Measurements from ENCODE around the gene XAGE1B.
"Not testable (repeated sequence)": the region's sequence is repeated elsewhere in the genome, so short reads cannot be mapped to it uniquely, and the experiment has no call there.

Gene XAGE1B, protein sequence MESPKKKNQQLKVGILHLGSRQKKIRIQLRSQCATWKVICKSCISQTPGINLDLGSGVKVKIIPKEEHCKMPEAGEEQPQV

DNA sequence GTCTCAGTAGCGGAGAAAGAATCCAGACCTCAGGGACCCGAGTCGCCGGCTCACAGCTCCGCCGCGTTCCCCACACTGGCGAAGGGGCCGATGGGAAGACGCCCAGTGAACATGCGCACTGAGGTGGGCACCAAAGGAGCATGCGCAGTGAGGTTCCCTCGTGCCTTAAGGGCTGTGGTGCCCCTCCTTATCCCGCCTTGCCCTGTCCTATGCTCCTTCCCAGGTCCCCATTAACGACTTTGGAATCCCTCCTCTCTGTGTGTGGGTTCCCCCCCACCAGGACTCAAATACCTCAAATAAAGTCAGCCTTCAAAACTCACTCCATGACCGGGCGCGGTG lies at the start of gene XAGE1B:
XAGE1B (minus strand) TSS at position 77 of the 339 bp plus-strand sequence. CDS start 1,536 bp downstream, outside the sequence.
- in situ Hi-C loops (cut with HindIII; ENCODE audit: low pct_unique_long_range_greater_than_20kb, low sequenced_read_pairs); DNase-seq (ENCODE audit: low read depth in 1 of 2, low spot score in 1 of 2): not testable (repeated sequence)

DNA sequence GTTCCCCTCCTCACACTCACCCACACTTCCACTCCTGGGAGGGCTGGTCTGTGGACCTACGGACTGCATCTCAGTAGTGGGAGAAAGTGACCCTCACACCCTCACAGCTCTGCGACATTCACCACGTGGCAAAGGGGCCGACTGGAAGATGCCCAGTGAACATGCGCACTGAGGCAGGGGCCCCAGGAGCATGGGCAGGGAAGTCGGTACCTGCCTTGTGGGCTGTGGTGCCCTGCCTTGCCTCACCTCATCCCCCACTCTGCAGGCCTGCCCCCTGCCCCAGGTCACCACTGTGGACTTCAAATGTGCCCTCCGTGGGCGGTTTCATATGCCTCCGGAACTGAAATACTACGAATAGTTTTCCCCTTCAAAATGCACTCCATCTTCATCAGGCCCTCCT lies 46.2 kb upstream of the XAGE1B start:
- in situ Hi-C loops (cut with HindIII; ENCODE audit: low pct_unique_long_range_greater_than_20kb, low sequenced_read_pairs), result no loop called here
- TF ChIP-seq JUND (IDR thresholded peaks at IDR 0.05; ENCODE audit: low read depth), result no peak
- DNase-seq (ENCODE audit: low read depth in 1 of 2, low spot score in 1 of 2), result no peak

DNA sequence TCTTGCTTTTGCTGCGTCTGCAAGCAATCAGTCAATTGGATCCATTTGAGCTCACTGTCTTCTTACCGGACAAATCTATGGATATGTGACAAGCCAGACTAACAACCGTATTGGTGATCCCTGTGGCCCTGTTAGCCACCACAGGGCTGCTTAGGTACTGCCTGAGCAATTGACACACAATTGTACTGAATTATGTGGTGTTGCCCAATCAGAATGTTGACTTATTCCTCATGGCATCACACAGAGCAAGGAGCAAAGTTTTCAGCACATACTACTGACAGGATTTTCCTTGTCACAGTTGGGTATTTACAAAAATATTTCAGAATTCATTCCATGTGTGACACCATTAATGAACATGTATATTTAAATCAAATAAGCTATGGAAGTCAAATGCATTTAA lies 41.3 kb upstream of the XAGE1B start:
- TF ChIP-seq JUND (IDR thresholded peaks at IDR 0.05; ENCODE audit: low read depth), result no peak
- no peak for DNase-seq (ENCODE audit: low read depth in 1 of 2, low spot score in 1 of 2)
- in situ Hi-C loops (cut with HindIII; ENCODE audit: low pct_unique_long_range_greater_than_20kb, low sequenced_read_pairs), result no loop called here

DNA sequence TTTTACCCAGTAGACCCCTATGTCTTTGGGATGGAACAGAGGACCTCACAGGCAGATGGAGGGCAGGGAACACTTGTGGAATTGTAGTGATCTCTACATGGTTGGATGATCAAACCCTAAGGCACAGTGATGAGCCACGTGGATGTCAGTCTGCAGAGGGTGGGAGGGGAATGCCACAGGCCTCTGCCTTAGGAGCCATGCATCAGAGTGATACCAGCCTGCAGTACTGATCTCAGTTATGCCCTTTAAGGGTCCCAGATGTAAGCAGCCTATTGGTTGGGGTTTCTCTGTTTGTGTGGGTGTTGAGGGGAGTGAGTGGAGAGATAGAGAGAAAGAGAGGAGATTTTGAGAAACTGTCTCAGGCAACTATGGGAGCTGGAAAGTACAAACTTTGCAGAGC lies 39.9 kb upstream of the XAGE1B start:
- in situ Hi-C loops (cut with HindIII; ENCODE audit: low pct_unique_long_range_greater_than_20kb, low sequenced_read_pairs), result no loop called here
- TF ChIP-seq JUND (IDR thresholded peaks at IDR 0.05; ENCODE audit: low read depth), result no peak
- DNase-seq (ENCODE audit: low read depth in 1 of 2, low spot score in 1 of 2), result no peak

DNA sequence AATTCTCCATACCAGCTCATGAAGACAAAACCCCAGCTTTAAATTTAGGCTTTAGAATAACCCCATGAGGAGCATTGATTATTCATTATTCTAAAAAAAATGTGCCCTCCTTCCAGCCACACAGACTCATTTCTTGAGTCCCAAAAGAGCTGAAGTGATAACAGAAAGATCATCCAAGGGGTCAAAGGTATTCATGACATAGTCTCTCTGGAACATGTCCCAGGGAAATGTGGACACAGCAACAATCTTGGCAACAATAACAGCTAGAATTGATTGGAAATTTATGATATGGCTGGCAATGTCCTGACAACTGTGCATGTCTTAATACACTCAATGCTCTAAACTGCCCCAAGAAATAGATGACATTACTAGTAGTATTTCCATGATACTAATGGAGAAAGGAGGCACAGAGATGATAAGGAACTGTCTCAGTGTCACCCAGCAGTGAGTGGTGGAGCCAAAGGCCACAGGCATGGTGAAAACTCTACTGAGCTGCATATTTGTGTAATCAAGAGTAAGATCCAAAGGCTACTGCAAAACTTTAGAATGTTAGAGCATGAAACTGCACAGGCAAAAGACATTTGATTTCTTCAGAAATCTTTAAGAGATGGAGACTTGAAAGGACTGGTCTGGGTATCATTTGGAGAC lies 37.3 kb upstream of the XAGE1B start:
- no peak for TF ChIP-seq JUND (IDR thresholded peaks at IDR 0.05; ENCODE audit: low read depth)
- DNase-seq (ENCODE audit: low read depth in 1 of 2, low spot score in 1 of 2), result no peak
- in situ Hi-C loops (cut with HindIII; ENCODE audit: low pct_unique_long_range_greater_than_20kb, low sequenced_read_pairs), result no loop called here

DNA sequence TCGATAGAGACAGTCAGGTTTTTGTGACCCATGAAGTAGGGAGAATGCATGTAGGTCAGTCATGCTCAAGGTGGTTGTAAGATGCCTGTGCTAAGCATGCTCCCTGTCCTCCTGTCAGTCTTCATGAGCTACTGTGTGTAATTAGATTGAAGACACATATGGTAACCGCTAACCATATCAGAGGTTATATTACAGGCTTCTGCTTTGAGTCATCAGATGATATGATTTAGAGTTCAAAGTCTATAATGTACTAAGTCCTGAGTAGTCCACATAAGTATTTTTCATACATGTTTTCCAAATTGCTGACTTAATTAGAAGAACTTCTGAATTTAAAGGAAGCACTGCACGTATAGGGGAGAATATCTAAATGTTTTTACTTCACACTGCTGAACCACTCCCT lies 31.9 kb upstream of the XAGE1B start:
- DNase-seq (ENCODE audit: low read depth in 1 of 2, low spot score in 1 of 2); in situ Hi-C loops (cut with HindIII; ENCODE audit: low pct_unique_long_range_greater_than_20kb, low sequenced_read_pairs): not testable (repeated sequence)

DNA sequence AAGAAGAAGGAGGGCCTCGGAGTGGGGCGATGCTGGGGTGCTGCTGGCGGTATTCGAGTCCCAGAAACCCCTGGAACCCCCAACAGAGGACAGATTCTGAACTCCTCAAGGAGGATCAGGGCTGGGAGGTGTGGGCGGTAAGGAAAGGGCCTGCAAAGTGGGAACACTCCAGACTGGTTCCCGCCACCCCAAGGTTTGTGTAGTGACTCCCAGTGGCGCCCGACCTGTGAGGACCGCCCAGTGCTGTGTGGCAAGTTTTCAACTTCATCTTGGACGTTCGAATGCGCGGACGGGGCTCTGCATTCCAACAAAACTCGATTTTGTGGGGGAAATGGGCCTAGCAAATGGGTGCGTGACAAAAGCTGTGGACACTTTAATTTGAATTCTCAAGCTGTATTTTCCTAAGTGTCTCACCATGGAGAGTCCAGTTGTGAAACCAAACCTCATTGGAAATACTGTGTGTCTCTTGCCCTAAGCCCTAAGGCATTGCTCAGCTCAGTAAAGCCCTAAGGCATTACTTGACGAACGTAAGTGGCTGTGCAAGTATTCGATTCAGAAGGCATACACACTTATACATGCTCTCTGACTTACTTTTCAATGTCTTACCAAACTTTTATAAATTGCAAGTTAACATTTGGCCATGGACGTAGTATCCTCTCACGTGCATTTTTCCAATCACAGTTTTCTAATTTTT lies 27.4 kb upstream of the XAGE1B start:
- no peak for TF ChIP-seq JUND (IDR thresholded peaks at IDR 0.05; ENCODE audit: low read depth)
- no peak for DNase-seq (ENCODE audit: low read depth in 1 of 2, low spot score in 1 of 2)
- in situ Hi-C loops (cut with HindIII; ENCODE audit: low pct_unique_long_range_greater_than_20kb, low sequenced_read_pairs), result no loop called here

DNA sequence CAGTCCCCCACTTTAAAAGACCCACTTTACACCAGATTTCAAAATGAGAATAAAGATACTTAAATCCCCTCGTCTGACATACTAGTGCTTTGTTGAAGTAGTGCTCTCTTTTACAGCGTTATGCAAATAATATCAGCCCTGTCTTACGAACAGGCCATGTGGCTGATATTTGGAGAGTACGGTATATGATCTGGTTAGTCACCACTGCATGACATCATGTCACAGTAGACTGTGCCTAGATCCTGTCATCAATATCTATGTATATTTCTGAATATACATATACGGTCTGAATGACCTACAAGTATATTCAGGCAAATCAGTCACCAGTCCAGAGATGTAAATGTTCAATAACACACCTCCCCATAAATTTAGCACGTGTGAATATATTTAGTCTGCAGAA lies 25.4 kb upstream of the XAGE1B start:
- no peak for DNase-seq (ENCODE audit: low read depth in 1 of 2, low spot score in 1 of 2)
- in situ Hi-C loops (cut with HindIII; ENCODE audit: low pct_unique_long_range_greater_than_20kb, low sequenced_read_pairs), result no loop called here
- no peak for TF ChIP-seq JUND (IDR thresholded peaks at IDR 0.05; ENCODE audit: low read depth)

DNA sequence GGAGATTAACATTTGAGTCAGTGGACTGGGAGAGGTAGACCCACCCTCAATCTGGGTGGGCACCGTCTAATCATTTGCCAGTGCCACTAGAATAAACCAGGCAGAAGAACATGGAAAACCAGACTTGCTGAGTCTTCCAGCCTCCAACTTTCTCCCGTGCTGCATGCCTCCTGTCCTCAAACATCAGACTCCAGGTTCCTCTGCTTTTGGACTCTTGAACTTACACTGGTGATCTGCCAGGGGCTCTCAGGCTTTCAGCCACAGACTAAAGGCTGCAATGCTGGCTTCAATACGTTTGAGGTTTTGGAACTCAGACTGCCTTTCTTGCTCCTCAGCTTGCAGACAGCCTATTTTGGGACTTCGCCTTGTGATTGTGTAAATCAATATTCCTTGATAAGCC lies 24.2 kb upstream of the XAGE1B start:
- in situ Hi-C loops (cut with HindIII; ENCODE audit: low pct_unique_long_range_greater_than_20kb, low sequenced_read_pairs), result not testable (repeated sequence)

DNA sequence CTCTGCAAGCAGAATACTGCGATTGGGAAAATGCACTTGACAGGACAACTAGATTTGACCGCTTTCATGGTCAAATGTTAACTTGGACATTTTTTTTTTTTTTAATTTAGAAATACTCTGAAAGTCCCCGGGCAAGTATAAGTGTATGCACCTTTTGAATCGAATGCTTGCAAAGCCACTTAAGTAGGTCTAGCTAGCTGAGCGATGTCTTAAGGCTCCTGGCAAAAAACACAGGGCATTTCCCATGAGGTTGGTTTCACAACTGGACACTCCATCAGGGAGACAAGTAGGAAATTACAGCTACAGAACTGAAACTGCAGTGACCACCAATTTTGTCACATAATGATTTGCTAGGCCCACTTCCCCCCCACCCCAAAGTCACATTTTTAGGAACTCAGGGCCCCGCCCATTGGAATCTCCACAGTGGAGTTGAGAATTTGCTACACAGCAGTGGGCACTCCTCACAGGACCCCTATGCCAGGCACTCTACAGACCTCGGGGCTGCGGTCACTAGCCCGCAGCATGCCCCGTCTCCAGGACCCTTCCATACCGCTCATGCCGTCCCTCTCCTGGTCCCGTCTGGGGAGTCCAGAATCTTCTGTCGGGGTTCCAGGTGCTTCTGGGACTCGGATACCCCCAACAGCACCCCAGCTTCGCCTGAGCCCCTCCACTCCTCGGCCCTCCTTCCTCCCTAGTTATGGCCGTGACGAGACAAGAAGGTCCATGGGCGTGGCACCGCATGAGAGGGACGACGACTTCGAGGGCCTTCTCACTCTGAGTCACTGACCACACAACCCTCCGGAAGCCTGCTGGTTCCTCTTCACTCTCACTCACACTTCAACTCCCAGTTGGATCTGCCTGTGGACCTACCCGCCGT lies 515 bp downstream of the XAGE1B start:
- in situ Hi-C loops (cut with HindIII; ENCODE audit: low pct_unique_long_range_greater_than_20kb, low sequenced_read_pairs); DNase-seq (ENCODE audit: low read depth in 1 of 2, low spot score in 1 of 2): not testable (repeated sequence)

More for the DNA sequence above, 24.2 kb upstream of the XAGE1B start:
- not testable (repeated sequence) for DNase-seq (ENCODE audit: low read depth in 1 of 2, low spot score in 1 of 2)

DNA sequence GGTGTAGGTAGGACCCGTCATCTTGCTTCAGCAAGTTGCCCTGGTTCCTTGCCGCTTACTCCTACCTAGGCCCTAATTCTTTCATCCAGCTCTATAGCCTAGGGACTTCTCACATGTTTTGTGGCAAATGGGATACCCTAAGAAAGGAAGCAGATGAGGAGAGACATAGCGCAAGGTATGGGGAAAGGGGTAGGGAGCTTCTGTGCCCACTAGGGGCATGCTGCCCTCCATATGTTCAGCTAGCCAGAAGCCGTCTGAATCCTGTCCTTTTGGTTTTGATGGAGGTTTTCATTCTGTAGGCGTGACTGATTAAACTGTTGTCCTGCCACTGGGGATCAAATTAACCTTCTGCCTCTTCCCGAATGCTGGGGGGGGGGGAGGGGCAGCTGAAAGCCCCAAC lies 5.7 kb downstream of the XAGE1B start:
- in situ Hi-C loops (cut with HindIII; ENCODE audit: low pct_unique_long_range_greater_than_20kb, low sequenced_read_pairs); DNase-seq (ENCODE audit: low read depth in 1 of 2, low spot score in 1 of 2): not testable (repeated sequence)

DNA sequence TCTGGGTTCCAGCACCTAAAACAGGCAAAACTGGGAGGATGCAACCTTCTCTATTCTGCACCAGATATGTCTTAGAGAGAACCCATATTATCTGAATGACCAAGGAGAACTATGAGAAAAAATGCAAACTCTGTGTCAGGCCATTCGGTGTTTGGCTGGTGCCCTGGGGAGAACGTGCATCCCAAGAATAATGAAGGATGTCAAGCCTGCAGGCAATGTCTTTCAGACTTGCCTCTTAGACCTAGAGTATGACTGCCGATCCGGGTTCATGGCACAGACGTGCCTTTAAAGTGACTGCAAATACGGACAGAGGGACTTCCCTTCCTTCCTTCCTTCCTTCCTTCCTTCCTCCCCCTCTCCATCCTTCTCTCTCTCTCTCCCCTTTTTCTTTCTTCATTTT lies 6.9 kb downstream of the XAGE1B start:
- no peak for TF ChIP-seq JUND (IDR thresholded peaks at IDR 0.05; ENCODE audit: low read depth)
- no peak for DNase-seq (ENCODE audit: low read depth in 1 of 2, low spot score in 1 of 2)
- in situ Hi-C loops (cut with HindIII; ENCODE audit: low pct_unique_long_range_greater_than_20kb, low sequenced_read_pairs), result no loop called here

DNA sequence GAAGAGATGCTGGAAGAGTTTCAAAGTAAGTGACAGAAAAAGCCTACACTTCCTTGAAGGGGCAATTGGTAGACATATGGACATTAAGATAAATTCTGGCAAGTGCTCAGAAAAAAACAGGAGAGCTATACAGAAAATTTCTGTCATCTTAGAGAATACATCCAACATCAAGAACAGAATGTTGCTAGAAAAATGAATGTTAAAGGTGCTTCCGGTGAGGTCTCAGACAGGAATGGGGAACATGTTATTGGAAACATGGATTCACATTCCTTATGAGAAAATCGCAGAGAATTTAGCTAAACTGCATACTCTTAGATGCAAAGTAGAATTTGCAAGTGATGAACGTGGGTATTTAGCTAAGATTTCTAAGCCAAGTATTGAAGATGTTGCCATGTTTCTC lies 9.5 kb downstream of the XAGE1B start:
- DNase-seq (ENCODE audit: low read depth in 1 of 2, low spot score in 1 of 2), result no peak
- in situ Hi-C loops (cut with HindIII; ENCODE audit: low pct_unique_long_range_greater_than_20kb, low sequenced_read_pairs), result no loop called here
- TF ChIP-seq JUND (IDR thresholded peaks at IDR 0.05; ENCODE audit: low read depth), result no peak

Data from T47D (cell line).